HG02938 (cell line): ENCODE data around the gene TNFRSF19.
"Not testable (repeated sequence)": the region's sequence is repeated elsewhere in the genome, so short reads cannot be mapped to it uniquely, and the experiment has no call there.

Experiments used
- ATAC-seq: cut with Tn5 transposase; IDR thresholded peaks from one replicate; pipeline ENCODE4 v1.9.1; 2021; ENCODE audit warnings: mild to moderate bottlenecking, moderate library complexity; ENCODE audit not compliant: unreplicated experiment

The TNFRSF19 gene

DNA sequence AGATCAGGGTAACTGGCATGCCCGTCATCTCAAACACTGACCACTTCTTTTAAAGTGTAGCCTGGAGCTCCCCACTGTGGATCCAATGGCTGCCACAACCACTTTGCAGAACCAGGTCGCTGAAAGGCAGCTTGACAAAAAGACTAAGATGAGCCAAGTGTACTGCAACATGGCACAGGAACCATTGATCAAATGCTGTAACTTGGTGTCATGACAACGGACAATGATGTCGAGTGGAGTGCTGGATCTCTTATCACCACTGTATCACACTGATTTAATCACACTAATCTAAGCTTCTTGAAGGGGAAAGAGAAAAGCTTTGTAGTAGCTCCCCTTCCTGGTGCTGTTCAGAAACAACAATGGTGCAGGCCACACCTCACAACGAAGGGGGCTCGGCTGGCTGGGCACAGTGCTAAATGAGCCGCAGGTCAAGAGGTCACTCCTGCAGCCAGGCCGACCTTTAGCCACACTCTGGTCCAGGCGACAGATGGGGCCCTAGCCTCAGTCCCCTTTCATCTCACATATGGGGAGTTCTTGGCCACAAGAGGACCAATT, 2.2 kb upstream of the TNFRSF19 start:
- ATAC-seq, result no peak

DNA sequence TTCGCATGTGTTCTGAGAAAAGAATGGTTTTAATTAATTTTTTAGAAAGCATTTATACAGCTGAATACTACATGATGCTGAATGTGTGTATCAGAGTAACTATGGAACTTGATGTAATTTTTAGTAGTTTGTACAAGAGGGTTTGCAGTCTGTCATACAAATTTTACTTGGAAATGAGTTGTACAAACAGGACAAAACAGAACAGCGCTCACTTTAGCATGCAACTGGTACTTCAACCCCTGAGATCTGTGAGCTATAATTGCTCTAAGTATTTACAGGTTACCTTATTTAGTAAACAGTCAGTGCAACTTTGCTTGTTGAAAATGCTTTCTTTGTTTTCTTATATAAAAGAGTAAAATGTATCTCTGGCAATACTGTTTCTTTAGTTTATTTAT, 706 bp downstream of the TNFRSF19 start:
- no peak for ATAC-seq

DNA sequence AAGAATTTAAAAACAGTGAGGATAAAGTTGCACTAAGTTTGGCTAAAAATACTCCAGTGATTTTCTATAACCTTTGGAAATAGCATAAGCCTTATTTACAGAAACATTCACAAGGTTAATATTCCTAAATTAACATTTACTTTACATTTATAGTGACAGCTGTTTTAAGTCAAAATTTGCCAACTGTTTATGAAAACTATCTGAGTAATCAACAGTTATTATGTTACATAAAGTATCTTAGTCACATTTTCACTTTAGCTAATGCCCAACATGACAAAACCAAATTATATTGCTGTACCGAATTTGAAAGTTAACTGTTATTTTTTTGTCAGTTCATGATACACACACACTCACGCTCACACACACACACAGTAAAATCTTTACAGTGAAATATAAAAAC, 1.2 kb downstream of the TNFRSF19 start:
- ATAC-seq, result no peak

DNA sequence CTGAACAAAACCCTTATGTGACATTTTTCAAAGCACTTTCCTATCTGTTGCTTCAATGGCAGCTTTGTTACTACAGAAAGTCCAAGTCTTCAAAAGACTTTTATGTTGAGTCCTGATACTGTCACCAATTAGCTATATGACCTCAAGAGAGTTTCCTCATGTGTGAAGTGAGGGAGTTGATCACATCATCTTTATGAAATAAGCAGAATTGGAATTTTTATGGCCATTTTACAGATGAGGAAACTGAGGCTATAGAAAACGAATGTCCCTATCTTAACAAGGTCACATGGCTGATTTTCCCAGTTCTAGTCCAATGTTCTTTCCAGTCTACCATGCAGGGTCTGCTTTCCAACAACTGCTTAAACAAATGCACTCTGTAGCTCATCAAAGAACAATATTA, 2.6 kb downstream of the TNFRSF19 start:
- ATAC-seq, result no peak

DNA sequence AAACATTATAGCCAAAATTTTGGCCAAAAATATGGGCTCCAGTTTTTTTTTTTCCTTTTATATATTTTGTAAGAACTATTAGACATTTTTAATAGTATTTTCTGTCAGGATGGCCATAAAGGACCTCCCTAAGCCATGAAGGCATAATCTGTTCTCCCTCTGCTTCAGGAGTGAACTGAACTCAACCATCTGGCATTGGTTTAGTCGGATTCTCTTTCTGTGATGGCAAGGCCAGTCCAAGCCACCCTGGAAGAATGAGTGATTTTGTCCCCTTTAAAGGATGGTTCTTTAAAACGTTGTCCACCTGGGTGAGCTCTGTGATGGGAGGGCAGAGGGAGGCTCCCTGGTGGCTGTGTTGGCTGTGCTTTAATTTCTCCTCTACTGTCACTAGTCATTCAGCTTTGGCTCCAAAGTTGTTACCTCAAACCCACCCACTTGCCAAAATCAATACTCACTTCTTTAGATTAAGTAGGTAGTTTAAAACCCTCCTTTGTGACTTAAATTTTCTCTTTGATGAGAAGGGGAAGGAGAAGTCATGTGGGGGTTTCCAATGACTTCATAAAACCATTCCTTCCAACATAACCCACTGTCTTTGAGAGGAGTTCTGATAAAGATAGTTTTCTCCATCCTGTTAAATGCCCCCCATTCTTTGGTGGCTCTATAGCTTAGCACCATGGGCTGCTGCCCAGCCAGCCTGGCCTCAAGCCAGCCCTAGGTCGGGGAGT, 4.4 kb downstream of the TNFRSF19 start:
- no peak for ATAC-seq

DNA sequence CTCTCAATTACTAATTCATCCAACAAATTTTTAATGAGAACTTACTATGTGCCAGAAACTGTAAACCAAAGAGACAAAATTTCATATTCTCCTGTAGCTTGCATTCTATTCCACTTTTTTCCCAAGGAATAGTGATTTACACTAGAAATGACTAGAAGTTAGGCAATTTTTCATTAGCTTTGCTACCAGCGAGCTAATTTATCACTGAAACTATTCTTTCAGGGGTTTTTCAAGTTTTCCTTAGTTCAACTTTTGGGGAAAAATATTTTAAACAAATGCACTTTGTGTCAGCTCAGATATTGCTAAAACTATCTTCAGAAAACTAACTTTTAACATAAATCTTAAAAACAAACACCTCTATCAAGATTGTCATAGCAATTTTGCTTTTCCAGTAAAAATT, 5.4 kb downstream of the TNFRSF19 start:
- no peak for ATAC-seq

DNA sequence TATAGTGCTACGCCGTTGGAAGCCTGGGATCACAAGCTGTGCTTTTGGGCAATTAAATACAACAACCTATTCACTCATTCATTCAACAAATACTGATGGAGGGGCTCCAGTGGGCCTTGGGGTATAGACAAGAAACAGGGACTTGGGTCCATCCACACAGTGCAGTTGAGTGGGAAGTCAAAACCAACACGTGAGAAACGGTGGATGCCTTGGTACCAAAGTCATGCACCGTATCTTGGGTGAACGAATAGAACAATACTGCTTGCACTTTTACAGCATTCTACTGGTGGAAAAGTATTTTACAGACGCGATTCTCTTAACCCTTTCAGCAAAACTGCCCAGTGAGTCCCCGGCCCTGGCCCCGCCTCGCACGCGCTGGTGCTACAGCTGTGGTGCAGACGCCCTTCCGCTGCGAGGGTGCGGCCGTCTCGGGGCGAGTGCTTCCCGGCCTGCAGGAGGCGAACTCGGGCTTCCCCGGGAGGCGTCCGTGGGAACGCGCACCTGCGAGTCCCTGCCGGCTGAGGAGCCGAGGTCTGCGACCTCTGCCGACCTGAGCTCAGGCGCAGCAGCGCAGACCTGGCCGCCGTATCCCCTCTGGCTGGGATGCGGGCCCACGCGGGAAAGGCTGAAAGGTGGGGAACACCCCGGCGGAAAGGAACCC, 8.3 kb downstream of the TNFRSF19 start:
- ATAC-seq, result peak; percentile 67

DNA sequence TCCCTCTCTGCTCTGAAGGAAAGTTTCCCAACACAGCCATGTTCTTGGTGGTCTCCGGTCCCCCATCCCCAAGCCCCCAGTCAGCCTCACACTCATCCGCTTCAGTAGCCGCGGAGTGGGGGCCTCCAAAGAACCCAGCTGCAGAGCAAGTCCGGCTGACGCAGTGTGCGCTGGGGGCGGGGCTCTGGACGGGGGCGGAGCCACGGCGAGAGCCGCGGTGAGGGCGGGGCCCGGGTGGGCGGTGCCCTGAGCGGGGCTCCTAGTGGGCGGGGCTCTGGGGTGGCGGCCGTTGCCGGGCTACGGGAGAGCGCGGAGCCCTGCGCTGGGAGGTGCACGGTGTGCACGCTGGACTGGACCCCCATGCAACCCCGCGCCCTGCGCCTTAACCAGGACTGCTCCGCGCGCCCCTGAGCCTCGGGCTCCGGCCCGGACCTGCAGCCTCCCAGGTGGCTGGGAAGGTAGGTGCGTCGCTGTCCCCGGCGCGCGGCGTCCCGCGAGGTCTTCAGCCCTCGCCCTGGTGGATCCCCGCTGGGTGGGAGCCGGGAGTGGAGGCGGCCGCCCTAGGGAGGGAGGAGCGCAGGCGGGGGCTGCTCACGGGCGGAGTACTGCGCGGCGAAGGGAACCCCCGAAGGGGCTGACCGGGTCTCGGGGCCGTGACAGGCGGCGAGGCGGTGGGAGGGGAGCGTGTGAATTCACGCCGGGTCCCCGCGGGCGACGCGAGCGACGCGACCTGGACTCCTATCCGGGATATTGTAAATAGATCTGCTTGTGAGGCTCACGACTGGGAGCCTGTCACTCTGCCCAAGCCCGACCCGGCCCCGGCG, 9.1 kb downstream of the TNFRSF19 start:
- ATAC-seq, result peak; percentile 79

DNA sequence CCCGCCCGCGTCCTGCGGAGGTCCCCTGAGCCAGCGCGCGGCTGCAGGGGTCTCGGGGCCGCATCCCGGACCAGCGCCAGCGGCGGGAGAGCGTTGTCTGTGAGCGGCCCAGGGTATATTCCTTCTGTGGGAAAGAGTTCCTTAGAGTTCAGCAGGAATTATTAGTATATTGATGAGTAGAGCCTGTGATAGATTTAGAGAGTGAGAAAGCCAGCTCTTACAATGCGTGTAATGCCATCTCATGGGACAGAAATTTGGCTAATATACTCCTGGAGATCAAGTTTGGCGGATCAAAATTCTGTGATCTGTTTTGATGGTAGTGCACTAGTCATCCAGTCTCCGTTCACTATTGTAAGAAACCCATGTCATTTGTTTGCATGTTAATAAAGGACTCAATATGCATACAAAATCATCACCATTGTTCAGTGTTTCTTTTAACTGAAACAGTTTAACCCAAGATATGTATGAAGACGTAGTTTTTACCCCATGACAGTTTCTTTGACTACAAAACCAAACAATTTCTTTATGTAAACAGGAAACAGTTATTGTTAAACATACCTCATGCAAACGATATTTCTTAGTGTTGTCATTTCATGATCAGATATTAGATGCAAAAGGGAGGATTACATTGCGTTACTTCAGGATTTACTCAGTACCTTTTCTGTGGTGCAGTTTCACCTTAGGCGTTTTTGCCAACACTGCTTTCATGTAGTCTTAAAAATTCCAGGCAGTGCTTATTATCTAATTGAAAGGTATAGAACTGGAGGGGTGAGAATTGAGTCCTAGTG, 9.9 kb downstream of the TNFRSF19 start:
- no peak for ATAC-seq

DNA sequence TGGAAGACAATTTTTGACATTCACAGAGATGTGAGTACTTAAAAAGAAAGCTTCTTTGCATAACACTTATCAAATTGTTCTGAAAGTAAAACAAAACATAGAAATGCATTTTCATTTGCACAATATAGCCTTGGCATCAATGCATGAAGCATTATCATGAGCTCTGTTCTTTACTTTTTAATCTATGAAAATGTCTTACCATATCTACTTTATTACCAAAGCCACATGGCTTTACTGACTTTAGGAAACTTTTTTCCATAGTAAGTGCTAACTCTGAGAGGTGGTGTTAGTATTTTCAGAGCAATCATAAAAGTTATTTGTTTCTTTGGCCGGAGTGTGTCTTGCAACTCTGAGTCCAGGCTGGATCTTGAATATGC, 10.5 kb downstream of the TNFRSF19 start:
- ATAC-seq, result no peak

DNA sequence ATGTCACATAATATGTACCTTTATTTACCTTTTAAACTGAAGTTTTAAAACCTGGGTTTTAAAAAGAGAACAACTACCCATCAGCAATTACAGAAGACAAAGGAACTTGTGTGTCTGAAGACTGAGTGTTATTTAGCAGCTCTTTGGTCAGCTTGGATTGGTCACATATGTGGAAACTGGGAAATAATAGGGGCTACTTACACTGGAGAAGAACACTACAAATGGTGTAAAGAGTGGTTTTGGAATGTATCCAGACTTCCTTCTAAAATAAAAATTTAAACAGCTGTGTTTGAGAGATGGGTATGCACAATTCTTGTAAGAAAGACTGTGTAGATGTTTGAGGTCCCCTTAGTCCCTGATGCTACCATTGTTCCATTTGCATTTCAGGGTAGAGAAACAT, 13.3 kb downstream of the TNFRSF19 start:
- ATAC-seq, result no peak

DNA sequence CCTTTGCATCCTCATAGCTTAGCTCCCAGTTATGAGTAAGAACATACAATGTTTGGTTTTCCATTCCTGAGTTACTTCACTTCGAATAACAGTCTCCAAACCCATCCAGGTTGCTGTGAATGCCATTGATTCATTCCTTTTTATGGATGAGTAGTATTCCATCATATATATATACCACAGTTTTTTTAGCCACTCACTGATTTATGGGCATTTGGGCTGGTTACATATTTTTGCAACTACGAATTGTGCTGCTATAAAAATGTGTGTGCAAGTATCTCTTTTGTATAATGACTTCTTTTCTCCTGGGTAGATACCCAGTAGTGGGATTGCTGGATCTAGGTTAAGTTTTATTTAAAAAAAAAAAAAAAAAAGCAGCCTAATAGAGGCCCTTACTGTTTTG, 14.1 kb downstream of the TNFRSF19 start:
- ATAC-seq, result no peak

DNA sequence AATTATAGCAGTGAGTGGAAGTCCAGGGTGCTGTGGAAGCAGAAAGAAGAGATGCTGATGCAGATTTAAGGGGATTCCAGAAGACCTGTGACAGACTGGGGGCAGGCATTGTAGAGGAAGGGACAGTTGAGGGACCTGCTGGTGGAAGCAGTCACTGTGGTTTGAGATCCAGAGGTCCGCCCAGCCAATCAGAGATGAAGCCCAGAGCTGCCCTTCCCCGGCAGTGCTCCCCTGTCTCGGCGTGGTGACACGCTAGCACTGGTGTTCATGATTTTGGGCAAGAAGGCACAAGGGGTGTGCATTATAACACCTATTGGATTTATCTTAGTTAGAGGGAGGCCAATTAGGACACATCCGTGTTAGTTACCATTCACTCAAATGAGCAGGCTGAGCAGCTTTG, 16.1 kb downstream of the TNFRSF19 start:
- no peak for ATAC-seq

DNA sequence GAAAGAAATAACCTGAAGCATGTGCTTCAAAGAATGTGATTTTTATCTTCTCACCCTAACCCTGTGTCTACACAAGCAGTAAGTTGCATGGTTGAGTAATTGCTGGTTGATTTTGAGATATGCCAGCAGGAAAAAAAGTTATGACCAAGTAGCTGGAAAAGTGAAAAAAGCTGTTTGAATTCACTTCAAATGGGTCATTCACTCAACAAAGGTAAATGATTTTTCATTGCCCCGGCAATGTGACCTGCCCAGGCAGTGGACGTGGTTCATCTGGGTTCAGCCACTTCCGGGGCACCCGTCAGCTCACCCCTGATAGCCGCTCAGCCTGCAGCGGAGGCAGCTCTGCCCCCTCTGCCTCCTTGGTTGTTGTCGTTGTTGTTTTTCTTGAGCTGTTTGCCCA, 18.5 kb downstream of the TNFRSF19 start:
- no peak for ATAC-seq

DNA sequence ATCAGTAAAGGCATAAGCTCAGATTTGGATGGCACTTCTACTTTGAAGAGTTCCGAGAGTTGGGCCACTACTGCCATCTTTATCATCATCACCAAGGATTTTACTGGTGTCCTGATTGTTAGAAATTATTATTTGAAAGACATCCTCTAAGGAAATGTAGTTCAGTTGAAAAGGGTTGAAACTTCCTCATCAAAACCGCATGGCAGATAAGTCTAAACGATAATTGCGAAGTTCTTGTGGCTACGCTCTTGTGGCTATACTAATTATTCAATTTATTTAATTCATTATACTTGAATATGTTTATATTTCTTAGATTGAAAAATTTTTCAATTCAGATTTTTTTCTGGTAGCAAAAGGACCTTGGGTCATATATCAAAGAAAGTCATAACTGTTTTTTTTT, 22.4 kb downstream of the TNFRSF19 start:
- ATAC-seq, result no peak

DNA sequence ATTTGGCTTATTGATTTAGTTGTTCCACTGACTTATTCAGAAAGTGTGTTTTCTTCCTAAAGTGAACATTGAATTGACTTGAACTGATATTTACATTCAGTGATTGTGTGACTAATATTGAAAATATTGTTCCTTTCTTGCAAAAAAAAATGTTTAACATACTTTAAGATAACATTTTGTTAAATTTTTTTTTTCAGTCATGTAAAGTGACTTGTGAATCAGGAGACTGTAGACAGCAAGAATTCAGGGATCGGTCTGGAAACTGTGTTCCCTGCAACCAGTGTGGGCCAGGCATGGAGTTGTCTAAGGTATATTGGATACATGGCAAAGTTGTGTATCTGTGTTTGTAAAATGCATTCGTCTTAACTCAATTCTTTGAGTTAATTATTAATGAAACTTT, 22.9 kb downstream of the TNFRSF19 start:
- ATAC-seq, result no peak

DNA sequence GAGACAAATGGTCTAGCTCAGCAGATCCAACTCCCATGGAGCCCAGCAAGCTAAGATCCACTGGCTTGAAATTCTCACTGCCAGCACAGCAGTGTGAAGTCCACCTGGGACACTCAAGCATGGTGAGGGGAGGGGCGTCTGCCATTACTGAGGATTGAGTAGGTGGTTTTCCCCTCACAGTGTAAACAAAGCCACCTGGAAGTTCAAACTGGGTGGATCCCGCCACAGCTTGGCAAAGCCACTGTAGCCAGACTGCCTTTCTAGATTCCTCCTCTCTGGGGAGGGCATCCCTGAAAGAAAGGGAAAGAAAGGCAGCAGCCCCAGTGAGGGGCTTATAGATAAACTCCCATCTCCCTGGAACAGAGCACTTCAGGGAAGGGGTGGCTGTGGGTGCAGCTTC, 24.1 kb downstream of the TNFRSF19 start:
- not testable (repeated sequence) for ATAC-seq

DNA sequence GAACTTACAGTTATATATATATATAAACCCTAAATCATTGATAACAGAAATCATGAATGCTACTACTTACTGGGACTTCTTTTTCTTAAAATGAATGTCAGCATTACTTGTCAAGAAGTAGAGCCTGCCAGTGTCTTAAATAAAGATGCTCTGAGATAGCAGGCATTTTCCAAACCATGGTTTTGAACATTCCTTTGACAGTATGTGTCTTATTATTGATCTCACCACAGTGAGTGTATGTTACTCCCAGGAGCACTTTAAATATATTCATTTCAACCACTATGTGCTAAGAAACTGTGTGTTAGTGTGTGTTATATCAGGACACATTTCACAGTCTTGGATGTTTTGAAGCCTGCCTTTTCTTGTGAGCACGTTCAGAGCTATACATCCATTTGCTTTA, 28.2 kb downstream of the TNFRSF19 start:
- ATAC-seq, result no peak

DNA sequence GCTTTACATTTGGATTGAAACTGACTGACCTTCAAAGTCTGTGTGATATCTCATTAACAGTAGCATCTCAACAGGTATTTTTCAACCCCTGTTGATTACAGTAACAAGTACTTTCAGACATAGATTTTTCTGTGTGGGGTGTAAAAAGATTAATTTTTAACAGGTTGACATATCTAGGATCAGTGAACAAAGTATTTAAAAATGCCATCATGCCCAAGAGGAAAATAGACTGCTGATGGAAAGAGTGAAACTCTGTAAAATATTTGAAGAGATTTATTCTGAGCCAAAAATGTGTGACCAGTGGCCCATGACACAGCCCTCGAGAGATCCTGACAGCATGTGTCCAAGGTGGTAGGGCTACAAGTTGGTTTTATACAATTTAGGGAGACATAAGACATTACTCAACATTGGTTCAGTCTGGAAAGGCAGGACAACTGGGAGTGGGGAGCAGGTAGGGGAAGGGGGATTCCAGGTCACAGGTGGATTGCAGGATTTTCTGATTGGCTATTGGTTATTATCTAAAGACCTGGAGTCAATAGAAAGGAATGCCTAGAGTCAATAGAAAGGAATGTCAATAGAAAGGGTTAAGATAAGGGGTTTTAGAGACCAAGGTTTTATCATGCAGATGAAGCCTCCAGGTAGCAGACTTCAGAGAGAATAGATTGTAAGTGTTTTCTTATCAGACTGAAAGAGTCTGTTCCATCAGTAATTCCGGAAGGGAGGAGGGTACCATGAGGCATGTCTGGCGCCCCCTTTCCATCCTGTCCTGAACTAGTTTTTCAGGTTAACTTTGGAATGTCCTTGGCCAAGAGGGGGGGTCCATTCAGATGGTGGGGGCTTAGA, 29.1 kb downstream of the TNFRSF19 start:
- no peak for ATAC-seq

DNA sequence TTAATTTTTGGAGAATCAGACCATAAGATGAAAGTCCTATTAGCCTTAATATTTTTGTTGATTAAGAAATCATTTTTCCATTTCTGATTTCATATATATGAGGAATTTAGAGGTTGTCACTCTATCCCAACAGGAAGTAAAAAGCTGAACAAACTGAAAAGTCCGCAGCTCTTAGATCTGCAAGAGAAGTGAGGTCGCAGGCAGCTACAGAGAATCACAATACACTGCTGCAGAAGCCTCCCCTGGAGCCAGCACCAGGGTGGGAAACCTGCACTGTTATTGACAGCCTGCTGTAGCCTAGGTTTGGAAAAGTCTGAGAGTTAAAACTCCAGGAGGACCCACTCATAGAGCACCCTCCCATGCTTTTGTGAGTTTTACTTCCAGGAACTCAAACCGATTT, 29.9 kb downstream of the TNFRSF19 start:
- no peak for ATAC-seq
